Fibroblast of lung (primary cell): ENCODE data around the gene FUT1.

ENCODE experiments used
- CTCF ChIP-seq, 2 donors: IDR thresholded peaks in 1 of 2; conservative IDR thresholded peaks in 1 of 2; 1 replicate in 1 of 2; 2 replicates in 1 of 2; pipeline ENCODE4 v1.5.1; 2011 to 2012; ENCODE audit warnings: low read length in 2 of 2, control low read depth in 1 of 2, inconsistent platforms in 1 of 2, low read depth in 1 of 2, mild to moderate bottlenecking in 1 of 2
- EZH2 ChIP-seq: IDR thresholded peaks from 2 replicates; pipeline ENCODE4 v1.5.1; 2012; ENCODE audit warnings: low read length, control low read depth, mild to moderate bottlenecking; ENCODE audit errors: missing control alignments

DNA sequence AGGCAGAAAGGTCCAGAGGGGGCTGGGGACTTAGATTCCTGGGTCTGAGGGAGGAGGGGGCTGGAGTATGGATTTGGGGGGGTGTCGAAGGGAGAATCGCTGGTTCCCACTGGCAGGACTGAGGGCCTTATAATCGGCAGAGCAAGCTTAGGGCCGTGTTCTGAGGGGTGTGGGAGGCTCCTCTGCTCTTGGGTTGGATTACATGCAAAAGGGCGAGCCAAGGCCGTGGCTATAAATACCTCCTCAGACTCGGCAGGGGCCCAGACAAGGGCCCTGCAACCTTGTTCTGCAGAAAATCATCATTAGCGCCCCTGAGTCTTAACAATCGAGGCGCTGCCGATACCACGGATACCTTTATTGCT lies 32.2 kb downstream of the FUT1 start:
- no peak for TF ChIP-seq EZH2
- no peak for TF ChIP-seq CTCF (conservative IDR thresholded peaks at IDR 0.05 in 1 of 2, IDR thresholded peaks at IDR 0.05 in 1 of 2; ENCODE audit: low read depth in 1 of 2, low read length in 2 of 2)
